HepG2 (cell line): ENCODE data around the gene NPB. TPM values are rescaled to one million over a fixed set of nuclear protein-coding genes. Genes with fewer than 3 reads are reported as not detected.

ENCODE experiments used
- MED1 ChIP-seq: sonication (generic); formaldehyde crosslinking; IDR thresholded peaks from 2 replicates; pipeline ENCODE4 v1.4.0; 2020; ENCODE audit warnings: missing genetic modification reagents
- PBX3 ChIP-seq: sonication (generic); formaldehyde crosslinking; IDR thresholded peaks from 2 replicates; pipeline ENCODE4 v1.8.1; 2023; ENCODE audit warnings: missing genetic modification reagents, inconsistent platforms, borderline replicate concordance
- PRPF4 ChIP-seq: fragments of 200-400 bp; formaldehyde crosslinking; IDR thresholded peaks from 2 replicates; pipeline ENCODE4 v1.6.1; 2016; ENCODE audit warnings: low read length, low read depth; ENCODE audit not compliant: poor library complexity, severe bottlenecking
- SIN3A ChIP-seq: IDR thresholded peaks from 2 replicates; pipeline ENCODE4 v1.6.1; 2011; ENCODE audit warnings: low read depth, mild to moderate bottlenecking, control low read depth, low read length, borderline replicate concordance
- THAP9 ChIP-seq: sonication (generic); formaldehyde crosslinking; IDR thresholded peaks from 2 replicates; pipeline ENCODE4; 2020; ENCODE audit warnings: missing genetic modification reagents, mild to moderate bottlenecking, borderline replicate concordance
- TMF1 ChIP-seq: sonication (generic); formaldehyde crosslinking; IDR thresholded peaks from 2 replicates; pipeline ENCODE4 v1.8.1; 2022; ENCODE audit warnings: low read depth, missing genetic modification reagents
- TP53 ChIP-seq: sonication (generic); formaldehyde crosslinking; conservative IDR thresholded peaks from 2 replicates; pipeline ENCODE4 v1.4.0; 2020; ENCODE audit warnings: missing genetic modification reagents
- ZNF142 ChIP-seq: sonication (generic); formaldehyde crosslinking; IDR thresholded peaks from 2 replicates; pipeline ENCODE4 v1.4.0; 2020; ENCODE audit warnings: missing genetic modification reagents
- ZNF256 ChIP-seq: sonication (generic); formaldehyde crosslinking; conservative IDR thresholded peaks from 2 replicates; pipeline ENCODE4 v1.4.0; 2020; ENCODE audit warnings: missing genetic modification reagents
- ZNF451 ChIP-seq: sonication (generic); formaldehyde crosslinking; IDR thresholded peaks from 2 replicates; pipeline ENCODE4 v1.5.0; 2020; ENCODE audit warnings: mild to moderate bottlenecking, missing genetic modification reagents
- ZNF678 ChIP-seq: sonication (generic); formaldehyde crosslinking; IDR thresholded peaks from 2 replicates; pipeline ENCODE4 v1.4.0; 2020; ENCODE audit warnings: mild to moderate bottlenecking, missing genetic modification reagents
- ZNF790 ChIP-seq: sonication (generic); formaldehyde crosslinking; IDR thresholded peaks from 2 replicates; pipeline ENCODE4 v1.8.0; 2022; ENCODE audit warnings: missing genetic modification reagents, mild to moderate bottlenecking, borderline replicate concordance
- polyA plus RNA-seq, 8 experiments: library from polyadenylated mRNA; depleted of rRNA in 3 of 8; stranded (reverse) in 7 of 8; unstranded in 1 of 8; fragments of >200 nt; fragmentation: Illumina TruSeq in 4 of 8; extraction: Trizol in 4 of 8; gene quantifications; 2 replicates each; pipeline versions ENCODE4 v1.2.1 to v1.2.3, GENCODE V29; 2011 to 2016; ENCODE audit warnings: low read depth in 4 of 8, missing spikeins in 1 of 8, mixed read lengths in 1 of 8; ENCODE audit not compliant: insufficient read depth in 1 of 8
- total RNA-seq, 5 experiments: library from RNA; depleted of rRNA; stranded (reverse); fragments of >200 nt; fragmentation: Illumina TruSeq; extraction: Trizol; gene quantifications; 2 replicates each; pipeline ENCODE4 v1.2.3, GENCODE V29; 2016; ENCODE audit warnings: low read depth in 1 of 5
- TF ChIP-seq, protein P1 (sequence below): sonication (generic); formaldehyde crosslinking; IDR thresholded peaks from 2 replicates; pipeline ENCODE4 v1.4.0; 2020; ENCODE audit warnings: missing genetic modification reagents
- TF ChIP-seq, protein P2 (sequence below): sonication (generic); formaldehyde crosslinking; IDR thresholded peaks from 2 replicates; pipeline ENCODE4 v1.8.1; 2022; ENCODE audit warnings: low read depth, mild to moderate bottlenecking, missing genetic modification reagents

Gene NPB
- total and polyA plus RNA-seq, 2 of the 13 experiments (the other 11 are each of a cell fraction or from before 2014, with no cell fraction given): 0.11 to 0.93 TPM

DNA sequence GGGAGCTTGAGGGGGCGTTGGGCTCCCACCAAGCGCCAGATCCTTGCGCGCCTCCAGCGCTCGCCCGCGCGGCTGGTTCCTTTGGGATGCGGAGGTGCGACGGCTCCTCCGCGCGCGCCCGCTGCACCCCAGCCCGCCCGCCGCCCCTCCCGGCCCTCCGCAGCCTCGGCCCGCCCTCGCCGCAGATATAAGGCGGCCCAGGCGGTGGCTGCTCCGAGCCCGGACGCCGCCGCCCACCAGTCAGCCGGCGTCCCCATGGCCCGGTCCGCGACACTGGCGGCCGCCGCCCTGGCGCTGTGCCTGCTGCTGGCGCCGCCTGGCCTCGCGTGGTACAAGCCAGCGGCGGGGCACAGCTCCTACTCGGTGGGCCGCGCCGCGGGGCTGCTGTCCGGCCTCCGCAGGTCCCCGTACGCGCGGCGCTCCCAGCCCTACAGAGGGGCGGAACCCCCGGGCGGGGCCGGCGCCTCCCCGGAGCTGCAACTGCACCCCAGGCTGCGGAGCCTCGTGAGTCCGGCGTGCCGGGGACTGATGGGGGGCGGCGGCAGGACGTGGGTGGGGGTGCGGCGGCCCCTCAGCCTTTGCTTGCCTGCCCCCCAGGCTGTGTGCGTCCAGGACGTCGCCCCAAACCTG lies at the start of gene NPB (continued):
- 0 out of 2 replicates have a peak, but pooled peaks have one; percentile 40 for TF ChIP-seq SIN3A
- no peak for TF ChIP-seq PRPF4
- peak; percentile 68; the same call in 1 of the 2 replicates for TF ChIP-seq ZNF451
- TF ChIP-seq ZNF790 (CRISPR knock-in tag): peak; percentile 88; the same call in 1 of the 2 replicates
- TF ChIP-seq THAP9 (CRISPR knock-in tag): no peak
- TF ChIP-seq TMF1: peak; percentile 36; the same call in 1 of the 2 replicates
- TF ChIP-seq, protein P1, sequence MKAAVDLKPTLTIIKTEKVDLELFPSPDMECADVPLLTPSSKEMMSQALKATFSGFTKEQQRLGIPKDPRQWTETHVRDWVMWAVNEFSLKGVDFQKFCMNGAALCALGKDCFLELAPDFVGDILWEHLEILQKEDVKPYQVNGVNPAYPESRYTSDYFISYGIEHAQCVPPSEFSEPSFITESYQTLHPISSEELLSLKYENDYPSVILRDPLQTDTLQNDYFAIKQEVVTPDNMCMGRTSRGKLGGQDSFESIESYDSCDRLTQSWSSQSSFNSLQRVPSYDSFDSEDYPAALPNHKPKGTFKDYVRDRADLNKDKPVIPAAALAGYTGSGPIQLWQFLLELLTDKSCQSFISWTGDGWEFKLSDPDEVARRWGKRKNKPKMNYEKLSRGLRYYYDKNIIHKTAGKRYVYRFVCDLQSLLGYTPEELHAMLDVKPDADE (CRISPR knock-in tag): 0 out of 2 replicates have a peak, but pooled peaks have one; percentile 53
- peak; percentile 32 for TF ChIP-seq MED1 (CRISPR knock-in tag)
- TF ChIP-seq ZNF142: 0 out of 2 replicates have a peak, but pooled peaks have one; percentile 19
- TF ChIP-seq, protein P2, sequence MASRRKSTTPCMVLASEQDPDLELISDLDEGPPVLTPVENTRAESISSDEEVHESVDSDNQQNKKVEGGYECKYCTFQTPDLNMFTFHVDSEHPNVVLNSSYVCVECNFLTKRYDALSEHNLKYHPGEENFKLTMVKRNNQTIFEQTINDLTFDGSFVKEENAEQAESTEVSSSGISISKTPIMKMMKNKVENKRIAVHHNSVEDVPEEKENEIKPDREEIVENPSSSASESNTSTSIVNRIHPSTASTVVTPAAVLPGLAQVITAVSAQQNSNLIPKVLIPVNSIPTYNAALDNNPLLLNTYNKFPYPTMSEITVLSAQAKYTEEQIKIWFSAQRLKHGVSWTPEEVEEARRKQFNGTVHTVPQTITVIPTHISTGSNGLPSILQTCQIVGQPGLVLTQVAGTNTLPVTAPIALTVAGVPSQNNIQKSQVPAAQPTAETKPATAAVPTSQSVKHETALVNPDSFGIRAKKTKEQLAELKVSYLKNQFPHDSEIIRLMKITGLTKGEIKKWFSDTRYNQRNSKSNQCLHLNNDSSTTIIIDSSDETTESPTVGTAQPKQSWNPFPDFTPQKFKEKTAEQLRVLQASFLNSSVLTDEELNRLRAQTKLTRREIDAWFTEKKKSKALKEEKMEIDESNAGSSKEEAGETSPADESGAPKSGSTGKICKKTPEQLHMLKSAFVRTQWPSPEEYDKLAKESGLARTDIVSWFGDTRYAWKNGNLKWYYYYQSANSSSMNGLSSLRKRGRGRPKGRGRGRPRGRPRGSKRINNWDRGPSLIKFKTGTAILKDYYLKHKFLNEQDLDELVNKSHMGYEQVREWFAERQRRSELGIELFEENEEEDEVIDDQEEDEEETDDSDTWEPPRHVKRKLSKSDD: peak; percentile 34
- TF ChIP-seq PBX3 (CRISPR knock-in tag): 0 out of 2 replicates have a peak, but pooled peaks have one; percentile 46
- no peak for TF ChIP-seq ZNF256 (CRISPR knock-in tag)
- TF ChIP-seq ZNF678 (CRISPR knock-in tag): peak; percentile 55; the same call in 1 of the 2 replicates
- 0 out of 2 replicates have a peak, but pooled peaks have one; percentile 18 for TF ChIP-seq TP53 (CRISPR knock-in tag)
